ENCODE data around the gene LSAMP.

The LSAMP gene

GRCh38 chr3:116114586-116114985 lies 330.7 kb downstream of the LSAMP start:
- H3K4me3 ChIP-seq (ENCODE audit: low read length in 2 of 2) = no peak overlapping the region
- H3K4me1 ChIP-seq (ENCODE audit: control insufficient read depth, insufficient read depth, low read length) = no peaks in the 10 kb centered on the region
- no peak overlapping the region for H3K9ac ChIP-seq (ENCODE audit: low read length in 2 of 2)
- no peak overlapping the region for H3K27ac ChIP-seq (ENCODE audit: low read length)
- no peaks in the 10 kb centered on the region for H3K9me3 ChIP-seq (ENCODE audit: control insufficient read depth in 2 of 2, low read length in 2 of 2)
- H3K27me3 ChIP-seq (ENCODE audit: control insufficient read depth in 1 of 2, insufficient read depth in 2 of 2, low read length in 2 of 2) = no peaks in the 10 kb centered on the region
- no peaks in the 10 kb centered on the region for H3K36me3 ChIP-seq (ENCODE audit: control insufficient read depth in 2 of 2, insufficient read depth in 2 of 2, low read length in 2 of 2)

- Histone ChIP-seq H3K4me3 (ENCODE audit: low read length in 2 of 2) (no peak overlapping the region), H3K4me1 (ENCODE audit: control insufficient read depth, insufficient read depth, low read length) (no peaks in the 10 kb centered on the region), H3K9me3 (ENCODE audit: control insufficient read depth in 2 of 2, low read length in 2 of 2) (no peaks in the 10 kb centered on the region), H3K36me3 (ENCODE audit: control insufficient read depth in 2 of 2, insufficient read depth in 2 of 2, low read length in 2 of 2) (no peaks in the 10 kb centered on the region), H3K27me3 (ENCODE audit: control insufficient read depth in 1 of 2, insufficient read depth in 2 of 2, low read length in 2 of 2) (no peaks in the 10 kb centered on the region), H3K9ac (ENCODE audit: low read length in 2 of 2) (no peak overlapping the region), H3K27ac (ENCODE audit: low read length) (no peak overlapping the region)
Observed at GRCh38 chr3:116112696-116113095, 332.6 kb downstream of the LSAMP start.

GRCh38 chr3:116111765-116112164 lies 333.5 kb downstream of the LSAMP start:
- Histone ChIP-seq H3K4me1 (ENCODE audit: control insufficient read depth, insufficient read depth, low read length) (no peaks in the 10 kb centered on the region), H3K27ac (ENCODE audit: low read length) (no peak overlapping the region), H3K4me3 (ENCODE audit: low read length in 2 of 2) (no peak overlapping the region), H3K27me3 (ENCODE audit: control insufficient read depth in 1 of 2, insufficient read depth in 2 of 2, low read length in 2 of 2) (no peaks in the 10 kb centered on the region), H3K36me3 (ENCODE audit: control insufficient read depth in 2 of 2, insufficient read depth in 2 of 2, low read length in 2 of 2) (no peaks in the 10 kb centered on the region), H3K9me3 (ENCODE audit: control insufficient read depth in 2 of 2, low read length in 2 of 2) (no peaks in the 10 kb centered on the region), H3K9ac (ENCODE audit: low read length in 2 of 2) (no peak overlapping the region)

GRCh38 chr3:116103868-116104530 lies 341.3 kb downstream of the LSAMP start:
- Histone ChIP-seq H3K9ac (ENCODE audit: low read length in 2 of 2) (no peak overlapping the region), H3K27ac (ENCODE audit: low read length) (no peak overlapping the region), H3K4me1 (ENCODE audit: control insufficient read depth, insufficient read depth, low read length) (no peaks in the 10 kb centered on the region), H3K27me3 (ENCODE audit: control insufficient read depth in 1 of 2, insufficient read depth in 2 of 2, low read length in 2 of 2) (no peaks in the 10 kb centered on the region), H3K36me3 (ENCODE audit: control insufficient read depth in 2 of 2, insufficient read depth in 2 of 2, low read length in 2 of 2) (no peaks in the 10 kb centered on the region), H3K4me3 (ENCODE audit: low read length in 2 of 2) (no peak overlapping the region), H3K9me3 (ENCODE audit: control insufficient read depth in 2 of 2, low read length in 2 of 2) (no peaks in the 10 kb centered on the region)

GRCh38 chr3:116102037-116102436 lies 343.2 kb downstream of the LSAMP start:
- Histone ChIP-seq H3K4me1 (ENCODE audit: control insufficient read depth, insufficient read depth, low read length) (no peaks in the 10 kb centered on the region), H3K9ac (ENCODE audit: low read length in 2 of 2) (no peak overlapping the region), H3K9me3 (ENCODE audit: control insufficient read depth in 2 of 2, low read length in 2 of 2) (no peaks in the 10 kb centered on the region), H3K27me3 (ENCODE audit: control insufficient read depth in 1 of 2, insufficient read depth in 2 of 2, low read length in 2 of 2) (no peaks in the 10 kb centered on the region), H3K27ac (ENCODE audit: low read length) (no peak overlapping the region), H3K36me3 (ENCODE audit: control insufficient read depth in 2 of 2, insufficient read depth in 2 of 2, low read length in 2 of 2) (no peaks in the 10 kb centered on the region), H3K4me3 (ENCODE audit: low read length in 2 of 2) (no peak overlapping the region)

- Histone ChIP-seq H3K9me3 (ENCODE audit: control insufficient read depth in 2 of 2, low read length in 2 of 2) (no peaks in the 10 kb centered on the region), H3K36me3 (ENCODE audit: control insufficient read depth in 2 of 2, insufficient read depth in 2 of 2, low read length in 2 of 2) (no peaks in the 10 kb centered on the region), H3K27ac (ENCODE audit: low read length) (no peak overlapping the region), H3K4me3 (ENCODE audit: low read length in 2 of 2) (no peak overlapping the region), H3K4me1 (ENCODE audit: control insufficient read depth, insufficient read depth, low read length) (no peaks in the 10 kb centered on the region), H3K9ac (ENCODE audit: low read length in 2 of 2) (no peak overlapping the region), H3K27me3 (ENCODE audit: control insufficient read depth in 1 of 2, insufficient read depth in 2 of 2, low read length in 2 of 2) (no peaks in the 10 kb centered on the region)
Observed at GRCh38 chr3:116097226-116097625, 348.1 kb downstream of the LSAMP start.

- H3K4me3 ChIP-seq (ENCODE audit: low read length in 2 of 2) = no peak overlapping the region
- H3K27me3 ChIP-seq (ENCODE audit: control insufficient read depth in 1 of 2, insufficient read depth in 2 of 2, low read length in 2 of 2) = no peaks in the 10 kb centered on the region
- H3K27ac ChIP-seq (ENCODE audit: low read length) = no peak overlapping the region
- no peaks in the 10 kb centered on the region for H3K4me1 ChIP-seq (ENCODE audit: control insufficient read depth, insufficient read depth, low read length)
- H3K36me3 ChIP-seq (ENCODE audit: control insufficient read depth in 2 of 2, insufficient read depth in 2 of 2, low read length in 2 of 2) = no peaks in the 10 kb centered on the region
- no peaks in the 10 kb centered on the region for H3K9me3 ChIP-seq (ENCODE audit: control insufficient read depth in 2 of 2, low read length in 2 of 2)
- H3K9ac ChIP-seq (ENCODE audit: low read length in 2 of 2) = no peak overlapping the region
Observed at GRCh38 chr3:116096631-116097030, 348.7 kb downstream of the LSAMP start.

- H3K4me1 ChIP-seq (ENCODE audit: control insufficient read depth, insufficient read depth, low read length) = no peaks in the 10 kb centered on the region
- H3K27me3 ChIP-seq (ENCODE audit: control insufficient read depth in 1 of 2, insufficient read depth in 2 of 2, low read length in 2 of 2) = no peaks in the 10 kb centered on the region
- no peaks in the 10 kb centered on the region for H3K36me3 ChIP-seq (ENCODE audit: control insufficient read depth in 2 of 2, insufficient read depth in 2 of 2, low read length in 2 of 2)
- H3K9ac ChIP-seq (ENCODE audit: low read length in 2 of 2) = no peak overlapping the region
- no peak overlapping the region for H3K27ac ChIP-seq (ENCODE audit: low read length)
- no peaks in the 10 kb centered on the region for H3K9me3 ChIP-seq (ENCODE audit: control insufficient read depth in 2 of 2, low read length in 2 of 2)
- H3K4me3 ChIP-seq (ENCODE audit: low read length in 2 of 2) = no peak overlapping the region
Observed at GRCh38 chr3:116093374-116093773, 351.9 kb downstream of the LSAMP start.

GRCh38 chr3:116087426-116087825 lies 357.9 kb downstream of the LSAMP start:
- Histone ChIP-seq H3K27me3 (ENCODE audit: control insufficient read depth in 1 of 2, insufficient read depth in 2 of 2, low read length in 2 of 2) (no peaks in the 10 kb centered on the region), H3K4me1 (ENCODE audit: control insufficient read depth, insufficient read depth, low read length) (no peaks in the 10 kb centered on the region), H3K9me3 (ENCODE audit: control insufficient read depth in 2 of 2, low read length in 2 of 2) (no peaks in the 10 kb centered on the region), H3K4me3 (ENCODE audit: low read length in 2 of 2) (no peak overlapping the region), H3K36me3 (ENCODE audit: control insufficient read depth in 2 of 2, insufficient read depth in 2 of 2, low read length in 2 of 2) (no peaks in the 10 kb centered on the region), H3K9ac (ENCODE audit: low read length in 2 of 2) (no peak overlapping the region), H3K27ac (ENCODE audit: low read length) (no peak overlapping the region)

GRCh38 chr3:116084999-116085791 lies 360.1 kb downstream of the LSAMP start:
- Histone ChIP-seq H3K27ac (ENCODE audit: low read length) (no peak overlapping the region), H3K9me3 (ENCODE audit: control insufficient read depth in 2 of 2, low read length in 2 of 2) (no peaks in the 10 kb centered on the region), H3K36me3 (ENCODE audit: control insufficient read depth in 2 of 2, insufficient read depth in 2 of 2, low read length in 2 of 2) (no peaks in the 10 kb centered on the region), H3K4me1 (ENCODE audit: control insufficient read depth, insufficient read depth, low read length) (no peaks in the 10 kb centered on the region), H3K9ac (ENCODE audit: low read length in 2 of 2) (no peak overlapping the region), H3K4me3 (ENCODE audit: low read length in 2 of 2) (no peak overlapping the region), H3K27me3 (ENCODE audit: control insufficient read depth in 1 of 2, insufficient read depth in 2 of 2, low read length in 2 of 2) (no peaks in the 10 kb centered on the region)

GRCh38 chr3:116083683-116084082 lies 361.6 kb downstream of the LSAMP start:
- H3K9ac ChIP-seq (ENCODE audit: low read length in 2 of 2) = no peak overlapping the region
- no peaks in the 10 kb centered on the region for H3K27me3 ChIP-seq (ENCODE audit: control insufficient read depth in 1 of 2, insufficient read depth in 2 of 2, low read length in 2 of 2)
- H3K36me3 ChIP-seq (ENCODE audit: control insufficient read depth in 2 of 2, insufficient read depth in 2 of 2, low read length in 2 of 2) = no peaks in the 10 kb centered on the region
- no peak overlapping the region for H3K4me3 ChIP-seq (ENCODE audit: low read length in 2 of 2)
- no peaks in the 10 kb centered on the region for H3K4me1 ChIP-seq (ENCODE audit: control insufficient read depth, insufficient read depth, low read length)
- H3K9me3 ChIP-seq (ENCODE audit: control insufficient read depth in 2 of 2, low read length in 2 of 2) = no peaks in the 10 kb centered on the region
- H3K27ac ChIP-seq (ENCODE audit: low read length) = no peak overlapping the region
